ENCODE measurements around the gene DLG1.

DLG1 gene

GRCh38 chr3:197025736-197026480 lies 272.5 kb downstream of the DLG1 start:
- DNase-seq: no peak

- no peak for DNase-seq
These were observed 273.3 kb downstream of the DLG1 start for GRCh38 chr3:197024881-197025735.

DNA sequence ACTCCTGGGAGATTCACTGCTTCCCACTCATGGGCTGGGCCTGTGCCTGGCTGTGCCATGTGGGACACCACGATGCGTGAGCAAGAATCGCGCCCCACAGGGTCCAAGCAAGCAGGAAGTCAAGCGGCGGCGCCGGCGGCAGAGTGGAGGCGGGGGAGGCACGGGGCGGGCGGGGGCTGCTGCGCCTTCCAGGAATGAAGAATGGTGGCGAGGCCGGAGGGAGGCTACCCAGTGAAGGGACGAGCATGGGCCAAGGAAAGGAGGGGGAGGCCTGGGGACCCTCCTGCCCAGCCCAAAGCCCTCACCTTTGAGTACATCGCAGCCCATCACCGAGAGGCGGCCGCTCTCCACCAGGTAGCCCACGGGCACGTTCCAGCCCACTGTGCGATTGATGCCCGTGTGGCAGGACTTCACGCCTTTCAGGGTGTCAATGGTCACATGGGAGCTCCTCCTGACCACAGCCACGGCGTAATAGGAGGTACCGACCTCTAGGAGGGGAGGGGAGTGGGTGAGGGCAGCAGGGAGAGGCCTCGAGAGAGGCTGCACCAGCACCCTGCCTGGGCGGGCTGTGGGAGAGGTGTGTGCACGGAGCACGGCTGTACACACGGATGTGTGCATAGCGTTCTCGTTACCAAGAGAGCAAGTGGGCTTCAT lies 274.3 kb downstream of the DLG1 start:
- no peak for DNase-seq

GRCh38 chr3:197023241-197023997 lies 275.0 kb downstream of the DLG1 start:
- DNase-seq: no peak

DNA sequence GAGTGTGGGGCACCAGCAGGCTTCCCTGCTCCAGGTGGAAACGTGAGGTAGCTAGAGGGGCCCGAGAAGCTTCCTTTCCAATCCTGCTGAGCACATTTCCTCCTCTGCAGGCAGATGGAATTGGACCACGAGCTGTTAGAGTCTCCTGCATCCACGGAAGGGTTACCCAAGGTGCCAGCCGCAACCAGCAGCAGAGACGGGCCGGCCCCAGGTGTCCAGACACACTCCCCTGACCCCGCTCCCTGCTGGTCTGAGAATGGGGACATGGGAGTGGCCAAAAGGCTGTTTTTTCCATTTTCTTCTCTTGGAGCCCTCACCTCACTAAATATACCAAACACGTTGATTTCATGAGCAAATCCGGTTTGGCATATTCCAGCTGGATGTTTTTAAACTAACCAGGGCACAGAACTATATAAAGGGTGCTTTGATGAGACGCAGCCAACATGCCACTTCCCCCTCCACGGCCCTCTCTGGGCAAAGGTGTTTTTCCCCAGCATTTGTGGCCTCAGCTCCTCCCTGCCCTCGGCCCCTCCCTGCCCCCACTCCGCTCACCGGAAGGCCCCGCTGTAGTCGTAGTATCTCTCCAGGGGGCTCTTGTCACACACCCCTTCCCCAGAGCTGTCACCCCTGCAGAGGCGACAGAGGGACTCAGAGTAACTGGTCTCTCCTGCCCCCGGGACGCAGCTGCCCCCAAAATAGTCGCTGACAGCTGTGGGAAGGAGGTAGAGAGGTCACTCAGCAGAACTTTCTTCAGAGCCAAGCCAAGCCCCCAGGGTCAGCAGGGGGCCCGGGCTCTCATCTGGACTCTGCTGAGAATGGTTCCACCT lies 275.8 kb downstream of the DLG1 start:
- no peak for DNase-seq

DNA sequence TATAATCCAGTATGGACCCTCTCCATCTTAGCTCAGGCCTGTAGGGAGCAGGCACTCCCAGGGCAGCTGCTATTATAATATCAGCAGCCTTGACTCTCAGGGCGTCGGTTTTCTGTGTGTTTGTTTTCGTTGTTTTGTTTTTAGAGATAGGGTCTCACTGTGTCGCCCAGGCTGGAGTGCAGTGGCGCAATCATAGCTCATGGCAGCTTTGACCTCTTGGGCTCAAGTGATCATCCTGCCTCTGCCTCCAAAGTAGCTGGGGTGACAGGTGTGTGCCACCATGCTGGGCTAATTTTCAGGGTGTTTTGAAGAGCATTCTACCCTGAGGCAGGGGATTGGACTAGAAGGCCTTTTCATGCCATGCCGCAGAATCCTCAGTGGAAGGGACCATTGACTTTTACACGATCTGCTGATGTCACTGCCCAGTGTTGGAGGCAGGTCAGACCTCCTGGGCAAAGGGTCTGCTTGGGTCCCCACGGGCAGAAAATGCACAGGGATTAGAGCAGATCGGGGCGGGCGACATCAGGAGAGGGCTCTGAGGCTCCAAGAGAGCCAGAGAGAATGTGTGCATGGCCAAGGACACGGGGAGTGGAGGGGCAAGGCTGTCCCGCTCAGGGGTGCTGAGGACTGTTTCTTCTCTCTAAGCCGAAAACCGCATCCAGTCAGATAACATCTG lies 276.5 kb downstream of the DLG1 start:
- DNase-seq: no peak

DNA sequence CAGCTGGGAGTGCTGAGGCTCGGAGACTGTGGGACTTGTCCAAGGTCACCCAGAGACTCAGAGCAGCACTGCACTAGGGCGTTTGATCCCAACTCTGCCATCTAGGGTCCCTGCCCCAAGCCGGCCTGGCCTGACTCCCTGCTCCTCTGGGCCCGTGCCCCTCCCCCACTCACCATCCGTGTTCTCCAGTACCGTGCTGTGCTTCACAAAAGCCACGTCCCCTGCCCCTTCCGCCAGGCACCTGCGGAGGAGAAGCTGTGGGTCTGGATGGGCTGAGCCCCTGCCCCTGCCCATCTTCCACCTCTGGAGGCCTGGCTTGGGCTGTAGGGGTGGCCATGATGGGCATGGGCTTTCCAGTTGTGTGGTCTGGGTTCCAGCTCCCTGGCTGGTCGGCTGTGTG lies 277.2 kb downstream of the DLG1 start:
- no peak for DNase-seq

- no peak for DNase-seq
These were observed 278.9 kb downstream of the DLG1 start for GRCh38 chr3:197019535-197019934.

GRCh38 chr3:197019021-197019420 lies 279.4 kb downstream of the DLG1 start:
- DNase-seq: no peak

- no peak for DNase-seq
These were observed 281.4 kb downstream of the DLG1 start for GRCh38 chr3:197017003-197017402.

GRCh38 chr3:197015790-197016736 lies 282.3 kb downstream of the DLG1 start:
- no peak for DNase-seq

- no peak for DNase-seq
These were observed 283.4 kb downstream of the DLG1 start for GRCh38 chr3:197014942-197015575.

- no peak for DNase-seq
These were observed 284.4 kb downstream of the DLG1 start for GRCh38 chr3:197014024-197014423.

- no peak for DNase-seq
These were observed 285.9 kb downstream of the DLG1 start for GRCh38 chr3:197012540-197012883.

DNA sequence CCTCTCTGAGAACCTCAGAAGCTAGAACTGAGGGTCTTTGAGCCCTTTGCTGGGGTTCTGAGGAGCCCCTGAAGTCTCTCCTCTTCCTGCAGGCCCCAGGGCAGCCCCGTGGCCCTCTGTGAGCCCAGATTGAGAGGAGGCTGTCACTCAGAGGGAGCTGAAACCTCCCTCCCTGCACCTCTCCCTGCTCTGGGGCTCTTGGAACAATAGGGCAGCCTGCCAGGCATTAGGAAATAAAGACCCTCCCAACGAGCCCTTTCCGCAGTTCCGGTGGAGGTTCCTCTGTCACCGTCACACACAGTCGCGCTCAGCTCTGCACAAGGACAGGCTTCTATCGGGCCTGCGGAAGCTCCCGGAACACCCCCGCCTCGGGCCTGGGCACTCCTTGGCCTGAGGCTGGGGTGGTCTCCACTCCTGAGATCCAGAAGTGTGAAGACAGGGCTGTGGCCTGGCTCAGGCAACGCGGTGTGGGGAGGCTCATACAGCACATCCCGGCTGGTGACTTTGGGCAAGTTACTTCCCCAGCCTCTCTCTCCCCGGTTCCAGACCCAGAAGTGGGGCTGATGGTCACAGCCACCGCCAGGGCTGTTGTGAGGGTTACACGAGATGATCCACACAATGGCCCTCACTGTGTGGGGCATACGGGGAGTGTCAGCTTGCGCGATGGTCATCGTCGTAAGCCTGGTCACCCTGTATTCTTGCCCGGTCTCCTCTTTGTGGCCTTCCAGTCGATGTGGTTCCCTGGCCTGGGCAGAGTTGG lies 286.5 kb downstream of the DLG1 start:
- no peak for DNase-seq

DNA sequence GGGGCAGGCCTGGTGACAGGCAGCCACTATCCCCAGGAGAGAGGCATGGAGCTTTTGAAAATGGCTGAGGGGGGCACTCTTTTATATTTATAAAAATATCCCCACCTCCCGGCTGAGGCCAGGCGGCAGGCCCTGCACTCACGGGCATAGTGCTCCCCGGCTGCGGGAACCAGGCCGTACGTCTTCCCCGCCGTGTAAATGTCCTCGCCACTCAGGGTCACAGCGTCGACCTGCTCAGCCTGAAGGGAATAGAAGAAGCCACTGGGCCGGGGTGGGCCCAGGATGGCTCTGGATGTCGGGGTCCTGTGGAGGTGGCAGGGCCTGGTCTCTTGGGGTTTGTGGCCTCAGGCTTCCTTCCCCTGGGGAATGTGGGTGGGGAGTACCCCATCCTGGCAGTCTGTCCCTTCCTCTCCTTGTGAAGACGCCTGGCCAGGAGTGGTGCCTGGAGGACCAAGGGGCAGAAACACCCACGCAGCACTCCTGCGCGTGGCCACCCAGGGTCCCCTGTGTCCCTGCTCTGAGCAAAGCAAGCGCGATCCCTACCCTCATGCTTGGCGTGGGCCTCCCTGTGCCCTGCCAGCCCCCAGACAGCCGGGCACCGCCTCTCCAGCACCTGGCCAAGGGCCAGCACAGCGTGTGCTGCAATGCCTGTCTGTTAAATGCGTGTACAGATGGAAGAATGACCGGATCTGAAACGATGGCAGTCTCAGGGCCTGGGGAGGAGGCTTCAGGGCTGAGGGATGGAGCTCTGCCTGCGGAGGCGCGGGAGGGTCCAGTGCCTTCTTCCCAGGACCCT lies 287.7 kb downstream of the DLG1 start:
- DNase-seq: no peak

DNA sequence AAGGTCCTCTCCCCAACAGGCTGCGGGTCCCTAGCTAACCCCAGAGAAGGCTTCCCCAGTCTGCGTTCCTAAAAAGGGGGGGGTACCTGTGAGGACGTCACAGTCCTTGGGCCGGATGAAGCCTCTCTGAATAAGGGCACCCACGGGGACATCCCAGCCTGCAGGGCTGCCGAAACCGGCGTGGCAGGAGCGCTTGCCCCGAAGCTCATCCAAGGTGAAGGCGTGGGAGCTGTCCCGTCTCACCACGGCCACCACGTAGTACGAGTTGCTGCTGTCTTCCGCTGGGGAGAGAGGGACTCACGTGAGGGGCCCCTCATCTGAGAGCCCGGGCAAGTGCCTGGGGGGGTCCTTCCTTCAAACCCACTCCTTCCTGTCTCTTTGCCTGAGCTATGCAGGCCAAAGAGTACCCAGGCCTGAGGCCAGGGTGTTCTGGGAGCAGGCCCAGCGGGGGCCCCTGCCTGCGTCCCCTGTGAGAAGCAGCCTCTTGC lies 288.8 kb downstream of the DLG1 start:
- DNase-seq: no peak
